Stimulated activated CD4-positive, alpha-beta T cell treated with anti-CD3 and anti-CD28 coated beads, Interleukin-2, amount 100 ng/mL, for 24 hours (primary cell): ENCODE measurements around the gene KANK4.
A peak's percentile ranks its signal among the peaks of the same experiment; 100 is the strongest.

ENCODE experiments used
- DNase-seq, 2 donors: peaks; one replicate each; pipeline ENCODE4 v3.0.0-alpha.2; 2020

The KANK4 gene

GRCh38 chr1:62304515-62304914 is 14.7 kb downstream of the KANK4 start:
- DNase-seq: no peak

GRCh38 chr1:62301726-62302390 is 17.4 kb downstream of the KANK4 start:
- no peak for DNase-seq

- DNase-seq: no peak
These were observed 19.6 kb downstream of the KANK4 start for GRCh38 chr1:62299426-62300200.

GRCh38 chr1:62295921-62296491 is 23.2 kb downstream of the KANK4 start:
- DNase-seq: no peak

- peak in 1 of 2 donors; percentile 14 for DNase-seq
These were observed 25.0 kb downstream of the KANK4 start for GRCh38 chr1:62294261-62294660.

GRCh38 chr1:62288662-62289061 is 30.6 kb downstream of the KANK4 start:
- DNase-seq: no peak

GRCh38 chr1:62288224-62288623 is 31.0 kb downstream of the KANK4 start:
- no peak for DNase-seq

- DNase-seq: no peak
These were observed 32.4 kb downstream of the KANK4 start for GRCh38 chr1:62286786-62287224.

GRCh38 chr1:62285984-62286785 is 33.0 kb downstream of the KANK4 start:
- no peak for DNase-seq

- no peak for DNase-seq
These were observed 33.8 kb downstream of the KANK4 start for GRCh38 chr1:62285440-62285839.

GRCh38 chr1:62283986-62284385 is 35.2 kb downstream of the KANK4 start:
- DNase-seq: no peak

GRCh38 chr1:62282909-62283755 is 36.1 kb downstream of the KANK4 start:
- no peak for DNase-seq

GRCh38 chr1:62281922-62282555 is 37.2 kb downstream of the KANK4 start:
- no peak for DNase-seq

GRCh38 chr1:62280960-62281465 is 38.2 kb downstream of the KANK4 start:
- DNase-seq: no peak

GRCh38 chr1:62280150-62280549 is 39.1 kb downstream of the KANK4 start:
- DNase-seq: no peak

- no peak for DNase-seq
These were observed 42.4 kb downstream of the KANK4 start for GRCh38 chr1:62276791-62277190.

GRCh38 chr1:62274496-62275485 is 44.4 kb downstream of the KANK4 start:
- DNase-seq: no peak

- DNase-seq: no peak
These were observed 45.3 kb downstream of the KANK4 start for GRCh38 chr1:62273953-62274352.

- peak; percentile 32 to 40 for DNase-seq
These were observed 47.1 kb downstream of the KANK4 start for GRCh38 chr1:62271948-62272728.
